WTC11 (cell line): ENCODE measurements around the gene TULP1. TPM values are rescaled to one million over a fixed set of nuclear protein-coding genes. Genes with fewer than 3 reads are reported as not detected.

Experiments used
- ATAC-seq: fragments of 200-7000 bp; cut with Tn5 transposase; 2 replicates; pipeline ENCODE4 v1.10.0; 2021; ENCODE audit warnings: mild to moderate bottlenecking, moderate library complexity
- CTCF ChIA-PET: fragments of 300-600 bp; sonication (Branson Sonifier 250); formaldehyde crosslinking; loops from one replicate; lab custom pipeline; 2021; ENCODE audit warnings: antibody characterized with exemption; lab: Charles Lee
- POLR2A ChIA-PET: fragments of 350-600 bp; sonication (Branson Sonifier 250); formaldehyde crosslinking; loops from one replicate; lab custom pipeline; 2021; ENCODE audit warnings: antibody characterized with exemption; lab: Charles Lee
- DNase-seq: peaks from one replicate; pipeline ENCODE4 v3.0.0; 2021; ENCODE audit warnings: low spot score
- H3K27ac Mint-ChIP-seq: 2 replicates; pipeline ENCODE4 v1.8.0; 2021; ENCODE audit warnings: mixed read lengths
- H3K27me3 Mint-ChIP-seq: 2 replicates; pipeline ENCODE4 v1.8.0; 2021; ENCODE audit warnings: low read depth, mild to moderate bottlenecking, moderate library complexity, mixed read lengths
- H3K36me3 Mint-ChIP-seq: 2 replicates; pipeline ENCODE4 v1.8.0; 2021; ENCODE audit warnings: mixed read lengths
- H3K4me1 Mint-ChIP-seq: 2 replicates; pipeline ENCODE4 v1.8.0; 2022; ENCODE audit warnings: mixed read lengths
- H3K4me3 Mint-ChIP-seq: 2 replicates; pipeline ENCODE4 v1.8.0; 2021; ENCODE audit warnings: mild to moderate bottlenecking, moderate library complexity, mixed read lengths
- H3K9me3 Mint-ChIP-seq: 2 replicates; pipeline ENCODE4 v1.8.0; 2021; ENCODE audit warnings: mixed read lengths
- ATF1 ChIP-seq: sonication (generic); formaldehyde crosslinking; IDR thresholded peaks from 2 replicates; pipeline ENCODE4 v1.8.1; 2023; ENCODE audit warnings: mild to moderate bottlenecking, moderate library complexity, missing genetic modification reagents
- FOXK1 ChIP-seq: sonication (generic); formaldehyde crosslinking; IDR thresholded peaks from 2 replicates; pipeline ENCODE4 v1.8.0; 2022; ENCODE audit warnings: mild to moderate bottlenecking, moderate library complexity, missing genetic modification reagents
- GABPB1 ChIP-seq: sonication (generic); formaldehyde crosslinking; IDR thresholded peaks from 2 replicates; pipeline ENCODE4 v1.8.1; 2023; ENCODE audit warnings: mild to moderate bottlenecking, missing genetic modification reagents
- NFE2L1 ChIP-seq: sonication (generic); formaldehyde crosslinking; IDR thresholded peaks from 2 replicates; pipeline ENCODE4 v1.8.1; 2023; ENCODE audit warnings: missing genetic modification reagents
- NR3C1 ChIP-seq: sonication (generic); formaldehyde crosslinking; conservative IDR thresholded peaks from 2 replicates; pipeline ENCODE4 v1.8.1; 2023; ENCODE audit warnings: low read depth, mild to moderate bottlenecking, missing genetic modification reagents
- PRRX2 ChIP-seq: fragments of 250-450 bp; sonication (Bioruptor Pico); IDR thresholded peaks from 2 replicates; pipeline ENCODE4 v1.8.0; 2021; ENCODE audit warnings: mild to moderate bottlenecking
- SOX15 ChIP-seq: fragments of 250-450 bp; sonication (Bioruptor Pico); IDR thresholded peaks from 2 replicates; pipeline ENCODE4 v1.9.0; 2021; ENCODE audit warnings: mild to moderate bottlenecking
- TP53 ChIP-seq: sonication (generic); formaldehyde crosslinking; IDR thresholded peaks from 2 replicates; pipeline ENCODE4 v1.8.1; 2023; ENCODE audit warnings: mild to moderate bottlenecking, missing genetic modification reagents
- ZBTB21 ChIP-seq: sonication (generic); formaldehyde crosslinking; IDR thresholded peaks from 2 replicates; pipeline ENCODE4 v1.8.1; 2023; ENCODE audit warnings: mild to moderate bottlenecking, missing genetic modification reagents, borderline replicate concordance
- ZNF121 ChIP-seq: sonication (generic); formaldehyde crosslinking; IDR thresholded peaks from 2 replicates; pipeline ENCODE4 v1.8.0; 2023; ENCODE audit warnings: missing genetic modification reagents
- ZNF232 ChIP-seq: sonication (generic); formaldehyde crosslinking; IDR thresholded peaks from 2 replicates; pipeline ENCODE4 v1.8.0; 2022; ENCODE audit warnings: mild to moderate bottlenecking, missing genetic modification reagents
- total RNA-seq: library from RNA; stranded (reverse); gene quantifications from 3 replicates; pipeline ENCODE4 v1.2.3, GENCODE V29; 2021
- TF ChIP-seq, protein P1 (sequence below): sonication (generic); formaldehyde crosslinking; conservative IDR thresholded peaks from 2 replicates; pipeline ENCODE4 v1.8.1; 2022; ENCODE audit warnings: mild to moderate bottlenecking, missing genetic modification reagents
- TF ChIP-seq, protein P2 (sequence below): fragments of 250-450 bp; sonication (Bioruptor Pico); IDR thresholded peaks from 2 replicates; pipeline ENCODE4 v1.9.0; 2021; ENCODE audit warnings: moderate library complexity, mild to moderate bottlenecking, inconsistent platforms, borderline replicate concordance
- TF ChIP-seq, protein P3 (sequence below): fragments of 250-450 bp; sonication (Bioruptor Pico); conservative IDR thresholded peaks from 2 replicates; pipeline ENCODE4 v1.9.0; 2021; ENCODE audit warnings: mild to moderate bottlenecking
- TF ChIP-seq, protein P4 (sequence below): sonication (generic); formaldehyde crosslinking; IDR thresholded peaks from 2 replicates; pipeline ENCODE4 v1.8.1; 2022; ENCODE audit warnings: mild to moderate bottlenecking, missing genetic modification reagents, moderate library complexity, borderline replicate concordance
- TF ChIP-seq, protein P5 (sequence below): fragments of 200-600 bp; IDR thresholded peaks from 2 replicates; pipeline ENCODE4 v1.8.0; 2022; ENCODE audit warnings: antibody characterized with exemption
- TF ChIP-seq, protein P6 (sequence below): sonication (generic); formaldehyde crosslinking; IDR thresholded peaks from 2 replicates; pipeline ENCODE4 v1.8.1; 2023; ENCODE audit warnings: mild to moderate bottlenecking, missing genetic modification reagents, borderline replicate concordance
- TF ChIP-seq, protein P7 (sequence below): sonication (generic); formaldehyde crosslinking; IDR thresholded peaks from 2 replicates; pipeline ENCODE4 v1.8.0; 2023; ENCODE audit warnings: mild to moderate bottlenecking, missing genetic modification reagents

TULP1 gene
- total RNA-seq, 1 experiment from 2014 or later: 2.9 TPM

DNA sequence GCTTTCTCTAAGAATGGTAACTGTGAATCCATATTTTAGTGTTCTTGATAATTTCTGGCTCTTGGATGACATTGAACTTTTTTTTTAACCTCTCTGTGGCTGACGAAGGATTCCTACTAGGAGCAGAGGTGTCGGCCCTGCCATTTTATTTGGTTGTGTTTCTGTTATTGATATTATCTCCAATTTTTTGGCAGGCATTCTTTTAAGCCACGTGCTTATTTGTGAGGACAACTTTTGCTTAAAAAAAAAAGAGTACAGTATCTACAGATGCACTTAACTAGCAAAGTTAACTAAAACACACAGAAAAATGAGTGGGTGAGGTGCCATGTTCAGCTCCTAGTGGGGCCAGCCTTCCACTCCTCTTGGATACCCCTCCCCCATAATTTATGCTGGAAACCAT, 59.5 kb downstream of the TULP1 start:
- DNase-seq: no peak
- Mint-ChIP-seq H3K4me3 (peak overlapping the region; percentile 68), H3K9me3 (no peaks in the 10 kb centered on the region), H3K36me3 (peaks cover 15% of the 10 kb centered on the region)
- TF ChIP-seq TP53 (CRISPR knock-in tag) (no peak), FOXK1 (CRISPR knock-in tag) (no peak)
- TF ChIP-seq, protein P1, sequence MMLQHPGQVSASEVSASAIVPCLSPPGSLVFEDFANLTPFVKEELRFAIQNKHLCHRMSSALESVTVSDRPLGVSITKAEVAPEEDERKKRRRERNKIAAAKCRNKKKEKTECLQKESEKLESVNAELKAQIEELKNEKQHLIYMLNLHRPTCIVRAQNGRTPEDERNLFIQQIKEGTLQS: no peak
- TF ChIP-seq, protein P2, sequence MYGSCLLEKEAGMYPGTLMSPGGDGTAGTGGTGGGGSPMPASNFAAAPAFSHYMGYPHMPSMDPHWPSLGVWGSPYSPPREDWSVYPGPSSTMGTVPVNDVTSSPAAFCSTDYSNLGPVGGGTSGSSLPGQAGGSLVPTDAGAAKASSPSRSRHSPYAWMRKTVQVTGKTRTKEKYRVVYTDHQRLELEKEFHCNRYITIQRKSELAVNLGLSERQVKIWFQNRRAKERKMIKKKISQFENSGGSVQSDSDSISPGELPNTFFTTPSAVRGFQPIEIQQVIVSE (CRISPR knock-in tag): no peak
- TF ChIP-seq, all 79 proteins: peak for 0
- no peak overlapping the region for H3K27ac Mint-ChIP-seq
- ATAC-seq: no peak
- peaks cover 11% of the 10 kb centered on the region for H3K27me3 Mint-ChIP-seq
- POLR2A ChIA-PET: interaction anchor here (1.7 to 1.9 kb wide), 2 partner anchors 15 to 135 kb away, joined by 4 to 5 read pairs; partner anchors contain the start of gene RPL10A
- CTCF ChIA-PET: interaction anchor here (1.0 to 8.9 kb wide), 9 partner anchors 15 to 284 kb away, joined by 3 to 157 read pairs (median 8); partner anchors contain the start of genes ARMC12, DEF6, PPARD and RPL10A
- peaks cover 39% of the 10 kb centered on the region for H3K4me1 Mint-ChIP-seq

DNA sequence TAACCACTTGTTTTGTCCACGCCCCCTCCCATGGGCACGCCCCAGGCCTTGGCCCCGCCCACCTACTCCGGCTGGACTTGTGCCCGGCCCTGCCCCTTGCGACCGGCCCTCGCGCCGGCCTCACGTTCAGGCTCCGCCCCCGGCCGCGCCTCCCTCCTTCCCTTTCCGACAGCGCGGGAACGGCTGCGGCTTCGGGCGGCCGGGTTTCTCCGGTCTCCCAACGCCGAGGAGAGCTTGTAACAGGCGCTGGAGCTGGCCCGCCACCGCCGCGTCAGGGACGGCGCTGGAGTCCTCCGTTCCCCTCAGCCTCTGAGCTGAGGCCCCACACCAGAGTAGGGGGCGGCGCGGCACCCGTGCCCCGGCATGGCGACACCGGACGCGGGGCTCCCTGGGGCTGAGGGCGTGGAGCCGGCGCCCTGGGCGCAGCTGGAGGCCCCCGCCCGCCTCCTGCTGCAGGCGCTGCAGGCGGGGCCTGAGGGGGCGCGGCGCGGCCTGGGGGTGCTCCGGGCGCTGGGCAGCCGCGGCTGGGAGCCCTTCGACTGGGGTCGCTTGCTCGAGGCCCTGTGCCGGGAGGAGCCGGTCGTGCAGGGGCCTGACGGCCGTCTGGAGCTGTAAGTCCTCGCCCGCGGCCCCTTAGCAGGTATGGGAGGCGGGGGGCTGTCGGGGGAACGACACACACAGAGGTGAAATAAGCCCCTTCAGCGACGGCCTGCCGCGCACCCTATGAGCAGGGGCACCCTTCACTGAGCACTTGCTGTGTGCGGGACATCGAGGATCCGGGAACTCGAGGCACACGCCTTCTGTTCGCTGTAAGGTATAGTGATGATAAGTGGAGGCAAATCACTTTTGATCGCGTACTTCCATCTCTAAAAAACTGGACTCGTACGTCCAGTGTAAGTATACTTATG, 60.3 kb downstream of the TULP1 start, which contains the start of gene FANCE:
Gene FANCE (plus strand): TSS at position 156 of the 908 bp plus-strand sequence. CDS start 208 bp downstream, at position 364.
- peaks cover 14% of the 10 kb centered on the region for H3K36me3 Mint-ChIP-seq
- ATAC-seq (peak; percentile 95), DNase-seq (peak; percentile 100)
- peaks cover 34% of the 10 kb centered on the region for H3K4me1 Mint-ChIP-seq
- H3K9me3 Mint-ChIP-seq: no peaks in the 10 kb centered on the region
- peak within 1 kb of the TSS; percentile 53; the same call in 1 of the 2 replicates for H3K27ac Mint-ChIP-seq
- peaks cover 11% of the 10 kb centered on the region for H3K27me3 Mint-ChIP-seq
- ChIA-PET CTCF (interaction anchor here (0.6 to 8.9 kb wide), 13 partner anchors 16 to 284 kb away, joined by 3 to 157 read pairs (median 4); partner anchors contain the start of genes ARMC12, DEF6, PPARD and RPL10A), POLR2A (interaction anchor here (0.8 to 1.9 kb wide), 6 partner anchors 15 to 134 kb away, joined by 3 to 5 read pairs (median 4); partner anchors contain the start of gene RPL10A)
- peak within 1 kb of the TSS; percentile 68 for H3K4me3 Mint-ChIP-seq
- TF ChIP-seq, protein P3, sequence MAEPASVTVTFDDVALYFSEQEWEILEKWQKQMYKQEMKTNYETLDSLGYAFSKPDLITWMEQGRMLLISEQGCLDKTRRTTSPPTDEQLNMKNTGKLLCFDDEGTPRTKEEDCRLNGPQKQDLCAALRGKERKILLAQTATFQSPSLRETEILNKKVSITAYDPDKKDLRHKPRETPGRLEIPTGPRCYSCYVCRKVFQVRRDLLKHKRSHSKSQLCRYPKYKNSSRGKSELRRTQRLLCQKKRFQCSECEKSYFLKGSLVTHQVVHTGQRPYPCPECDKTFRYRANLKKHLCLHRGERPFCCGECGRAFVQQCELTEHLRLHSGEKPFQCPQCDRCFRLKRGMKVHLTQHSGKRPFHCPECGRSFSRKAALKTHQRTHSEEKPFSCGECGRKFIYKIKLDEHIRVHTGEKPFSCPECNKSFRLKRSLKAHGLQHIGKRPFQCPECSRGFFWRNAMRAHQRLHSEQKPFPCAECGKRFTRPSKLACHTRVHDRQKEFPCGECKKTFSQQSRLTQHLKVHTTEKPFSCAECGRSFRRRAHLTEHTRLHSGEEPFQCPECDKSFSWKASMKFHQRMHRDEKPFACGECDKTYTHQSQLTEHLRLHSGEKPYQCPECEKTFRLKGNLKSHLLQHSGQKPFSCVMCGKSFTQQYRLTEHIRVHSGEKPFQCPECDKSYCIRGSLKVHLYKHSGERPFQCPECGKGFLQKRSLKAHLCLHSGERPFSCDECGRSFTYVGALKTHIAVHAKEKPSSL (CRISPR knock-in tag): no peak
- TF ChIP-seq PRRX2 (CRISPR knock-in tag): no peak
- TF ChIP-seq, protein P4, sequence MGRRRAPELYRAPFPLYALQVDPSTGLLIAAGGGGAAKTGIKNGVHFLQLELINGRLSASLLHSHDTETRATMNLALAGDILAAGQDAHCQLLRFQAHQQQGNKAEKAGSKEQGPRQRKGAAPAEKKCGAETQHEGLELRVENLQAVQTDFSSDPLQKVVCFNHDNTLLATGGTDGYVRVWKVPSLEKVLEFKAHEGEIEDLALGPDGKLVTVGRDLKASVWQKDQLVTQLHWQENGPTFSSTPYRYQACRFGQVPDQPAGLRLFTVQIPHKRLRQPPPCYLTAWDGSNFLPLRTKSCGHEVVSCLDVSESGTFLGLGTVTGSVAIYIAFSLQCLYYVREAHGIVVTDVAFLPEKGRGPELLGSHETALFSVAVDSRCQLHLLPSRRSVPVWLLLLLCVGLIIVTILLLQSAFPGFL (CRISPR knock-in tag): no peak; the same call in 1 of the 2 replicates
- TF ChIP-seq, protein P5, sequence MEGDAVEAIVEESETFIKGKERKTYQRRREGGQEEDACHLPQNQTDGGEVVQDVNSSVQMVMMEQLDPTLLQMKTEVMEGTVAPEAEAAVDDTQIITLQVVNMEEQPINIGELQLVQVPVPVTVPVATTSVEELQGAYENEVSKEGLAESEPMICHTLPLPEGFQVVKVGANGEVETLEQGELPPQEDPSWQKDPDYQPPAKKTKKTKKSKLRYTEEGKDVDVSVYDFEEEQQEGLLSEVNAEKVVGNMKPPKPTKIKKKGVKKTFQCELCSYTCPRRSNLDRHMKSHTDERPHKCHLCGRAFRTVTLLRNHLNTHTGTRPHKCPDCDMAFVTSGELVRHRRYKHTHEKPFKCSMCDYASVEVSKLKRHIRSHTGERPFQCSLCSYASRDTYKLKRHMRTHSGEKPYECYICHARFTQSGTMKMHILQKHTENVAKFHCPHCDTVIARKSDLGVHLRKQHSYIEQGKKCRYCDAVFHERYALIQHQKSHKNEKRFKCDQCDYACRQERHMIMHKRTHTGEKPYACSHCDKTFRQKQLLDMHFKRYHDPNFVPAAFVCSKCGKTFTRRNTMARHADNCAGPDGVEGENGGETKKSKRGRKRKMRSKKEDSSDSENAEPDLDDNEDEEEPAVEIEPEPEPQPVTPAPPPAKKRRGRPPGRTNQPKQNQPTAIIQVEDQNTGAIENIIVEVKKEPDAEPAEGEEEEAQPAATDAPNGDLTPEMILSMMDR: no peak
- TF ChIP-seq, protein P6, sequence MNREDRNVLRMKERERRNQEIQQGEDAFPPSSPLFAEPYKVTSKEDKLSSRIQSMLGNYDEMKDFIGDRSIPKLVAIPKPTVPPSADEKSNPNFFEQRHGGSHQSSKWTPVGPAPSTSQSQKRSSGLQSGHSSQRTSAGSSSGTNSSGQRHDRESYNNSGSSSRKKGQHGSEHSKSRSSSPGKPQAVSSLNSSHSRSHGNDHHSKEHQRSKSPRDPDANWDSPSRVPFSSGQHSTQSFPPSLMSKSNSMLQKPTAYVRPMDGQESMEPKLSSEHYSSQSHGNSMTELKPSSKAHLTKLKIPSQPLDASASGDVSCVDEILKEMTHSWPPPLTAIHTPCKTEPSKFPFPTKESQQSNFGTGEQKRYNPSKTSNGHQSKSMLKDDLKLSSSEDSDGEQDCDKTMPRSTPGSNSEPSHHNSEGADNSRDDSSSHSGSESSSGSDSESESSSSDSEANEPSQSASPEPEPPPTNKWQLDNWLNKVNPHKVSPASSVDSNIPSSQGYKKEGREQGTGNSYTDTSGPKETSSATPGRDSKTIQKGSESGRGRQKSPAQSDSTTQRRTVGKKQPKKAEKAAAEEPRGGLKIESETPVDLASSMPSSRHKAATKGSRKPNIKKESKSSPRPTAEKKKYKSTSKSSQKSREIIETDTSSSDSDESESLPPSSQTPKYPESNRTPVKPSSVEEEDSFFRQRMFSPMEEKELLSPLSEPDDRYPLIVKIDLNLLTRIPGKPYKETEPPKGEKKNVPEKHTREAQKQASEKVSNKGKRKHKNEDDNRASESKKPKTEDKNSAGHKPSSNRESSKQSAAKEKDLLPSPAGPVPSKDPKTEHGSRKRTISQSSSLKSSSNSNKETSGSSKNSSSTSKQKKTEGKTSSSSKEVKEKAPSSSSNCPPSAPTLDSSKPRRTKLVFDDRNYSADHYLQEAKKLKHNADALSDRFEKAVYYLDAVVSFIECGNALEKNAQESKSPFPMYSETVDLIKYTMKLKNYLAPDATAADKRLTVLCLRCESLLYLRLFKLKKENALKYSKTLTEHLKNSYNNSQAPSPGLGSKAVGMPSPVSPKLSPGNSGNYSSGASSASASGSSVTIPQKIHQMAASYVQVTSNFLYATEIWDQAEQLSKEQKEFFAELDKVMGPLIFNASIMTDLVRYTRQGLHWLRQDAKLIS (CRISPR knock-in tag): no peak
- TF ChIP-seq SOX15 (CRISPR knock-in tag): no peak
- TF ChIP-seq ZNF121 (CRISPR knock-in tag): no peak
- peak; percentile 61; the same call in 1 of the 2 replicates for TF ChIP-seq GABPB1 (CRISPR knock-in tag)
- TF ChIP-seq ATF1 (CRISPR knock-in tag): no peak
- TF ChIP-seq NR3C1 (CRISPR knock-in tag): no peak
- peak; percentile 41; the same call in 1 of the 2 replicates for TF ChIP-seq NFE2L1
- TF ChIP-seq, protein P1: no peak
- TF ChIP-seq ZBTB21 (CRISPR knock-in tag): no peak
- TF ChIP-seq ZNF232 (CRISPR knock-in tag): 0 out of 2 replicates have a peak, but pooled peaks have one; percentile 67
- TF ChIP-seq, protein P7, sequence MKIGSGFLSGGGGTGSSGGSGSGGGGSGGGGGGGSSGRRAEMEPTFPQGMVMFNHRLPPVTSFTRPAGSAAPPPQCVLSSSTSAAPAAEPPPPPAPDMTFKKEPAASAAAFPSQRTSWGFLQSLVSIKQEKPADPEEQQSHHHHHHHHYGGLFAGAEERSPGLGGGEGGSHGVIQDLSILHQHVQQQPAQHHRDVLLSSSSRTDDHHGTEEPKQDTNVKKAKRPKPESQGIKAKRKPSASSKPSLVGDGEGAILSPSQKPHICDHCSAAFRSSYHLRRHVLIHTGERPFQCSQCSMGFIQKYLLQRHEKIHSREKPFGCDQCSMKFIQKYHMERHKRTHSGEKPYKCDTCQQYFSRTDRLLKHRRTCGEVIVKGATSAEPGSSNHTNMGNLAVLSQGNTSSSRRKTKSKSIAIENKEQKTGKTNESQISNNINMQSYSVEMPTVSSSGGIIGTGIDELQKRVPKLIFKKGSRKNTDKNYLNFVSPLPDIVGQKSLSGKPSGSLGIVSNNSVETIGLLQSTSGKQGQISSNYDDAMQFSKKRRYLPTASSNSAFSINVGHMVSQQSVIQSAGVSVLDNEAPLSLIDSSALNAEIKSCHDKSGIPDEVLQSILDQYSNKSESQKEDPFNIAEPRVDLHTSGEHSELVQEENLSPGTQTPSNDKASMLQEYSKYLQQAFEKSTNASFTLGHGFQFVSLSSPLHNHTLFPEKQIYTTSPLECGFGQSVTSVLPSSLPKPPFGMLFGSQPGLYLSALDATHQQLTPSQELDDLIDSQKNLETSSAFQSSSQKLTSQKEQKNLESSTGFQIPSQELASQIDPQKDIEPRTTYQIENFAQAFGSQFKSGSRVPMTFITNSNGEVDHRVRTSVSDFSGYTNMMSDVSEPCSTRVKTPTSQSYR (CRISPR knock-in tag): no peak
